Measurements from ENCODE around the gene HAT1.
A peak's percentile ranks its signal among the peaks of the same experiment; 100 is the strongest.

GRCh38 chr2:171957061-171957460, 34.8 kb downstream of the HAT1 start:
- TF ChIP-seq CTCF (IDR thresholded peaks at IDR 0.05) (peak in 1 of 6 experiments; percentile 12), POLR2A (IDR thresholded peaks at IDR 0.05) (no peak)

Measured in Peyer's patch (tissue), 4 donors.